Cardiac atrium fibroblast (primary cell): ENCODE data around the gene CDKN1A. TPM values are rescaled to one million over a fixed set of nuclear protein-coding genes. Genes with fewer than 3 reads are reported as not detected.

ENCODE experiments used
- total RNA-seq: library from RNA; depleted of rRNA; stranded (reverse); fragments of >200 nt; gene quantifications from 2 replicates; pipeline ENCODE4 v1.2.3, GENCODE V29; 2015

The CDKN1A gene
- 196 and 348 TPM in 2 replicates for total RNA-seq

GRCh38 chr6:36678488-36679042, at the start of gene CDKN1A:
Gene CDKN1A (plus strand): TSS chr6:36678714. CDS start chr6:36684102, 5,388 bp downstream.

GRCh38 chr6:36697481-36697903, 19.0 kb downstream of the CDKN1A start, which contains the start of gene RAB44:
Gene RAB44 (plus strand): TSS chr6:36697826. CDS start chr6:36704236, 6,410 bp downstream.

Other genes starting within 250 kb of the CDKN1A start
- not detected in 2 replicates for gene PXT1, start 235.9 kb upstream of the CDKN1A start, total RNA-seq
- gene KCTD20, start 235.7 kb upstream of the CDKN1A start, total RNA-seq: 57.5 and 60.3 TPM in 2 replicates
- gene STK38, start 131.2 kb upstream of the CDKN1A start, total RNA-seq: 15.0 and 27.5 TPM in 2 replicates
- 85.2 and 110 TPM in 2 replicates for gene SRSF3, start 84.4 kb upstream of the CDKN1A start, total RNA-seq
- 0.32 TPM in 1 of 2 replicates, not detected in the other for gene RAB44, start 19.1 kb downstream of the CDKN1A start, total RNA-seq
- under 0.01 and 1.1 TPM in 2 replicates for gene CPNE5, start 160.7 kb downstream of the CDKN1A start, total RNA-seq
- gene PPIL1, start 196.1 kb downstream of the CDKN1A start, total RNA-seq: 16.1 and 25.1 TPM in 2 replicates
- gene C6orf89, start 207.2 kb downstream of the CDKN1A start, total RNA-seq: 33.0 and 42.8 TPM in 2 replicates